NCI-H146 (cell line): ENCODE measurements around the gene TRIM50.
A peak's percentile ranks its signal among the peaks of the same experiment; 100 is the strongest.
"Not testable (repeated sequence)": the region's sequence is repeated elsewhere in the genome, so short reads cannot be mapped to it uniquely, and the experiment has no call there.

ENCODE experiments used
- DNase-seq: peaks from one replicate; lab custom pipeline; 2025; lab: John Stamatoyannopoulos, UW

TRIM50 gene

DNA sequence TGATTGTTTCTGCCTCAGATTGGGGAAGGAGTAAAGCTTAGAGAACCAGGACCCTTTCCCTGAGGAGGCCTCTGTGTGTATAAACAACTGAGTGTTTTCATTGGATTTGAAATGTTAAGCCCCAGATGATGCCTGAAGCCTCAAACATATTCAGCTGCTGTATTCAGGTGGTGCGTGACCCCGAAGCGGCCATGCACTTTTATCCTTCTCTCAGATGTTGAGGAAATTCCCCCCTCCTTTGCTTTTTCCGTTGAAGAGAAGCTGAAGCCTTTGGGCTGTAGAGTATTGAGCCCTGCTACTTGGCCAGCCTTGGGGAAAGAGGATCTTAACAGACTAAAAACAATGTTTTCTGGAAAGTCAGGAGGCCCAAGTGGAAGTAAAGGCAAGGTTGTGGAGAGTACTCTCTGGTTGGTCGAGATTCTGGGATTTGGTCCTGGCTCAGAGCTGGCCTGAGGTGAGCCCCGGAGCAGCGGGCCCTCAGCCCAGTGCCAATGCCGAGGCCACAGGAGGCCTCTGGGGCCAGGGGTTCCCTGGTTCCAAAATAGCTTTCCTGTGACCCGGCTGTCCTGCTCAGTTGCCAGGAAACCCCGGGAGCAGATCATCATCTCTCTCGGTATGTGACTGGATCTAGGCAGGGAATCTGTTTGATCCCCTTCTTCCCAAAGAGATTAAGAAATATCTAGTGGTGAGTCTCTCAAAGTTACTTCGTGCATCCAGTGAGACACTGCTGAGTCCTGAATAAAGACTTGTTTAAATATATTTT, 22.6 kb upstream of the TRIM50 start:
- no peak for DNase-seq

DNA sequence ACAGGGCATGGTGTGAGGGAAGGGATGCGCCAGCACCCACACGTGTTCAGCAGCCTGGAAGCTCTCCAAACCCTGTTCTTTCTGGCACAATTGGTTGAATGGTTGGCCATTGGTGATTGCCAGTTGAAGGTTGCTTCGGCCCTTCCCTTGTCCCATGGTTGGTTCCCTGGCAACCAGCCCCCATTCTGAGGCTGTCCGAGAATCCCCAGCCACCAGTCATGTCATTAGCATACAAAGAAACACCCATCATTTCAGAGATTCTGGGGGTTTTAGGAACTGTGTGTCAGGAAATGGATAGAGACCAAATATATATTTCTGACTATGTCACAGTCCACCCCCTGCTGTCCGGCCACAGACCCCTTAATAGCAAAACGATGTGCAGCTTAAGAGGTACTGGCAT, 21.9 kb upstream of the TRIM50 start:
- no peak for DNase-seq

DNA sequence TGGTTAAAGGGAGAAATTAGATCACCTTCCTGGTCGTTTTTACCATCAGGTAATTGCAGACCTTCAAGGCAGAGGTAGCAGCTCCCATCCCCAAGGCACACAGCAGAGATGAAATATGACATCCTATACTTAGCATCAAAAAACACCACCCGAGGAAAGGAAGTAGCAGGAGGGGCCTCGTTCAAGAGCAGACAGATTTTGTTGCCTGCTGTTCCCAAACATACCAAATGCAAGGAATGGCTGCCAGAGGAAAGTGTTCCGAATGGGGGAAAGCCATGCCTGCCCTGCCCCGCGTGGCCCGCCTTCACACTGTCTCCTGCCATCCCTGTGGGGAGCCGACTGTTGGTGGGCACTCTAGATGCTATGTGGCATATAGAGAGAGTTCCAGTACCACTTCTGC, 18.1 kb upstream of the TRIM50 start:
- no peak for DNase-seq

DNA sequence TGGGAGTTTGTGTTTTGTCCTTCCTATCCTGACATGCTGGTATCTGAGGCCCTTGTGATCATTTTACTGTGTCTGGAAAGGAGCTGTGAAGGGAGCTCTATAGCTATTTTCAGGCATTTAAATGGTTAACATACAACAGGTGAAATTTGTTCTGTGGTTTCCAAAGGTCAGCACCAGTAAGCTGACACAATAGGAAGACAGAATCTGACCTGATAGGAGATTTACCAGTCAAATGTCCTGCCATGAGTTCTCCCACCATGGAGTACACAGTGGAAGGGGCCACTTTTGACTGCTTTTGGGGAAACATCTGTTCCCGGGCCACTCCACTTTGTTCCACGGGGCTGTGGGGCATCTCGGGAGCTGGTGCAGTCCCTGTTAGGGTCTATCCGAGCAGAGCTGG, 17.7 kb upstream of the TRIM50 start:
- no peak for DNase-seq

DNA sequence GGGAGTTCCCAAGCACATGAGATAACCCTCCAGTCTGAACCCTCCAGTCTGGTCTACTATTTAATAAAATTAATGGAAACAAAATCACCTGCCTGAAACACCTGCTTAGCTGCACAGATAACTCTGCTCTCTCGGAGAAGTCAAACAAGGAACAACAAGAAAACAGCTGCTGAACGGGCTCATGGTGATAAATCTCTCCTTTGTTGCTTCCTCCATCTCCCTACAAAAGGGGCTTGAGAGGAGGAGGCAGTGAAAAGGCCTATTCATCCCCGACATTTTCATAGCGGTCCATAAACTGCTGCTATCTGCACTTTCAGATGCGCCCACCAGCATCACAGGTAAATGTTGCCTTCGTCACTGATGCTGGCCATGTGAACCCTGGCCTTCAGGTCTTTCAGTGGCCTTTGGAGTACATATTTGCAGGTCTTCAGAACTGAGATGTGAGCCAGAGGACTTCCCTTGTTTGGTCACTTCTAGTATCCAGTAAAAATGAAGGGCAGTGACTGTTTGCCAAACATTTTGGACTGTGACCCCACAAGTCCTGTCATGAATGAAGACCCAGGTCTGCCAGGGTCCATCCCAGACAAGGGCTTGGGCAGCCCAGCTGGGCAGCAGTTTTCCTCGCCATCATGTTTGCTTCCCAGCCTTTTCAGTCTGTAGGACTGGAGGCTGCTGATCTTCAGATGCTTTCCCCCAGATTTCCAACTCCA, 15.9 kb upstream of the TRIM50 start:
- DNase-seq: peak; percentile 83

DNA sequence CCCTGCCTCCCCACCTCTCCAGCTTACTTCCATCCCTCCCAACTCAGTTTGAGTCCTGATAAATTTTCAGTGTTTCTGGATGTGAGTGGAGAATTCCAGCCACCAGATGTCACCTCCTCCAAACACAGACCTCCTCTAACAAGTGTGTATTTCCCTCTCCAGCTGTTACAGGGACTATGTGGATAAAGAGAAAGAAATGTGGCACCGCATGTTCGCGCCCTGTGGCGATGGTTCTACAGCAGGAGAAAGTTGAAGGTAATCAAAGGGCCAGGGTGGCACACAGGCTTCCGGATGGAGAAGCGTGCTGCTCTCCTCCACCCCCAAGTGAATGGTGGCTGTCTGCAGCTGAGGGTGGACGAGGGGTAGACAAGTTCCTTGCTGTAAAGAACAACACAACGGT, 14.8 kb upstream of the TRIM50 start:
- DNase-seq: peak; percentile 57

DNA sequence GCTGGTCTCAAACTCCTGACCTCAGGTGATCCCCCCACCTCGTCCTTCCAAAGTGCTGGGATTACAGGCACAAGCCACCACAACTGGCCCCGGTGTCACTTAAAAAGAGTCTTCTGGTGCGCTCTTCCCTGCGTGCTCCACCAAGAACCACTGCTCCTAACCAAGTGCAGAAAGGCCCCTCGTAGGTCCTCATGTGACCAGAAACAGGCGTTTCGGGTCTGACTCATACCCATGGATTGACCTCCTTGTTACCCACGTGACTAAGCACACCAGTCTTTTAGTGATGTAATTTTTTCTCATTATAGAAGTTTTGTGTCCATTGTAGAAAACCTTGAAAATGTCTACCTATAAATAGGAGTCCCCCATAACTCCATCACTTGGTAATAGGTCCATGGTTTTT, 14.0 kb upstream of the TRIM50 start:
- DNase-seq: no peak

DNA sequence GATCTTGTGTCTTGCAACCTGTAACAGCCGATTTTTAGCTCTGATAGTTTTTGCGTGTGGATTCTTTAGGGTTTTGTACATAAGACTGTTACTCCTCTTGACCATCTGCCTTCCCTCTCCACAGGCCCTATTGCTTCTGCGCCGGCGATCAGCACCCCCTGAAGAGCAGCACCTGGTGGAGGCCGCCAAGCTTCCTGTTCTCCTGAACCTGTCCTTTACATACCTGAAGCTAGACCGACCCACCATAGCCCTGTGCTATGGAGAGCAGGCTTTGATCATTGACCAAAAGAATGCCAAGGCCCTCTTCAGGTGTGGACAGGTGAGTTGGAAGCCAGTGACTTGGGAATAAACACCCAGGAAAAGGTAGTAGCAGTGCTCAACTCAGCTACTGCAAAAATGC, 12.6 kb upstream of the TRIM50 start:
- DNase-seq: peak; percentile 85

DNA sequence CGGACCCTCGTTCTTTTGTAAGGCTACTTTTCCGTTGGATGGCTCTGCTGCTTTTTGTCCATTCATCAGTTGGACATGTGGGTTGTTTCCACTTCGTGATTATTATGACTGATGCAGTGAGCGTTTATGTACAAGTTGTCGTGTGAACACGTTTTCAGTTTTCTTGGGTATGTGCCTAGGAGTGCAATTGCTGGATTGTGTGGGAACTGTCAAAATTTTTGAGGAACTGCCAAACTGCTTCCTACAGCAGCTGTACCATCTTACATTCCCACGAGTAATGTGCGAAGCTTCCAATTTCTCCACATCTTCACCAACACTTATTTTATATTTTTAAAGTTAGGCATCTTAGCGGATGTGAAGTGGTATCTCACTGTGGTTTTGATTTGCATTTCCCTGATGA, 10.4 kb upstream of the TRIM50 start:
- DNase-seq: no peak

DNA sequence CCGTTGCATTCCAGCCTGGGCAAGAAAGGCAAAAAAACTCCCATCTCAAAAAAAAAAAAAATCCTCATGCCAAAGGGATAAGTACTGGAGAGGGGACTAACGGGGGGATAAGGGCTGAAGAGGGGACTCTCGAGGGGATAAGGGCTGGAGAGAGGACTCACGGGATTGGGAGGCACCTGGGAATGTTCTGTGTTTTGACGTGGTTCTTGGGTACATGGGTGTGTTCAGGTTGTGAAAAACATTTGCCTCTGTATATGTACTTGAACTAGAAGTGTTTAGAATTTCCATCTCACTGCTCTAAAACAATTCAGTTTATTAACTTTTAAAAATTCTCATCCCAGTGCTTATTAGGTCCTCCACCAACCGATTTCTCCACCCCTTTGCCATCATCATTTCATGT, 4.6 kb upstream of the TRIM50 start:
- DNase-seq: no peak

DNA sequence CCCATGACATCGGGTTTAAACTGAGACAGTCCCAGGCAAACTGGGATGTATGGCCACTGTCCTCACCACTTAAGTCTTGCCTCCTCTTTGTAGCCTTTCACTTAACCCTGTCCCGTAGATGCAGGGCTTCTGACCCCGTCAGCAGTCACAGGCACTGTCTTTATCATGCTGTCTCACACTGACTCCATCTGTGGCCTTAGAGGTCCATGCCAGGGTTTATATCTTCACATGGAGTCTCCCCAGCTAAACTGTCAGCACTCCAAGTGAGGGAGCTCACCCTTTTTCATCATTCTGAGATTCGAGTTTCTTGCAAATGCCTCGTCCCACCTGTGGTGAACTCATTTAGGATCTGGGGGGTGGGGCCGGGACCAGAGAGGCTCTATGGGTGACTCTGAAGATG, 2.9 kb upstream of the TRIM50 start:
- DNase-seq: no peak

DNA sequence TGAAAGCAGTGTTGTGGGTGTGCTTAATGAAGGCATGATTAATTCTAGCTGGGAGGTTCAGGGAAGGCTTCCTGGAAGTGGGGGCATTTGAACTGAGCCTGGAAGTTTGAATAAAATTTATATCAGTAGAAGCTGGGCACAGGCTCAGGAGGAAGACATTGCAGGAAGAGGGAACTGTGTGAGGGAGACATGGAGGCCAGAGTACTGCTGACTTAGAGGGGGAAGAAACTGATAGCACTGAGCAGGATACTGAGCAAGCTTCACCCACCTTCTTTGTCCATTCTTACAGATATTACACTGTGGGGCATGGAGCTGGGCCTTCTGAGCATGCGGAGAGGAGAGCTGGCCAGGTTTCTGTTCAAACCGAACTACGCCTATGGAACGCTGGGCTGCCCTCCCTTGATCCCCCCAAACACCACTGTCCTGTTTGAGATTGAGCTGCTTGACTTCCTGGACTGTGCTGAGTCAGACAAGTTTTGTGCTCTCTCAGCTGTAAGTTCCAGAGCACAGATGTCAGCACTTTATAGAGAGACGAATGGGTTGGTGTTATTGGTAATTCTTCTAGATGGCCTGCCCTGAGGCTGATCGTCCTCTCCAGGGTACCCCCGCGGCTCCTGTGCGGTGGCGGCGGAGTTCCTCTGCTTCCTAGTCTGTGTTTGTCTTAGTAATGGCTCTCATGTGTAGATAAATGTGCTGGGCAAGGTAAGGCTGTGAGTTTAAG, 2.1 kb upstream of the TRIM50 start:
- peak; percentile 13 for DNase-seq

DNA sequence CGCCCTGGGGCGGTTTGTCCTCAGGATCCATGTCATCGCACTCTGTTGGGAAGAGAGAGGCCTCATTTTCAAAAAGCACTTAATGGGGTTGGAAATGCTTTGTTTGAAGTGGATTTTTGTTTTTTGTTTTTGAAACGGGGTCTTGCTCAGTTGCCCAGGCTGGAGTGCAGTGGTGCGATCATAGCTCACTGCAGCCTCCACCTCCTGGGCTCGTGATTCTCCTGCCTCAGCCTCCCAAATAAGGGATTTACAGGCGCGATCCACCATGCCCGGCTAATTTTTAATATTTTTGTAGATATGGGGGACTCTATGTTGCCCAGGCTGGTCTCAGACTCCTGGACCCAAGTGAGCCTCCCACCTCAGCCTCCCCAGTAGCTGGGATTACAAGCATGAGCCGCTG, 814 bp upstream of the TRIM50 start:
- DNase-seq: no peak

DNA sequence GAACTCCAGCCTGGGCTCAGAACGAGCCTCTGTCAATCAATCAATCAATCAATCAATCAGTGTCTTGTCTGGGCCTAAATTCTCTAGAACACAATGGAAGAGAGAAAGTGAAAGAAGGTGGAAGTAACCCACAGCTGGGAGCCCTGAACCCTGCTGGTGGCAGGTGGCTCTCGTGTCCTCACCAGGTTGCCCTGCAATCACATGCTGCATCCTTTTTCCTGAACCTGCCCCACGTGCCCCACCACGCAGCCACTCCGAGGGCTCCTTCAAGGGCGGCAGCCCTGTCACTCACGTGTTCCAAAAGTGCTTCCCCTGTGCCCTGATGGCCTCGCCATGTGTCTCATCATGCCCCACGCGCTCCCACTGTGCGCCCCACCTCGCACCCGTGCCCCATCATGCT, 433 bp downstream of the TRIM50 start:
- DNase-seq: not testable (repeated sequence)

DNA sequence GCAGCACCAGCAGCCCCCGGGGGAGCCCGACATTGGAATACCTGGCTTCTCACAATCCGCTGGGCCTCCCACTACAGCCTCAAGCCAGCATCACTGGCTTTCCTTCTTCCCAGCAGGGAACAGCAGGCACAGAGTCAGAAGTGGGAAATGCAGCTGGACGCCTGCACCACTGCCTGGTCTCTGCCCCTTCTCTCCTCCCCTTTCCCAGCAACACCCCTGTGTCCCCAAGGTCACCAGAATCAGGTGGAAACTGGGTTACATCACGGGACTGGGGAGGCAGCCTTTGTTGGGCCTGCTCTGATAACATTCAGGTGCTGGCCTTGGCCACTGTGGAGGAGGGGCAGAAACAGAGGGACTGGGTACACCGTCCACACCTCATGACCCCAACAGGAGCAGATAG, 2.5 kb downstream of the TRIM50 start:
- DNase-seq: not testable (repeated sequence)

DNA sequence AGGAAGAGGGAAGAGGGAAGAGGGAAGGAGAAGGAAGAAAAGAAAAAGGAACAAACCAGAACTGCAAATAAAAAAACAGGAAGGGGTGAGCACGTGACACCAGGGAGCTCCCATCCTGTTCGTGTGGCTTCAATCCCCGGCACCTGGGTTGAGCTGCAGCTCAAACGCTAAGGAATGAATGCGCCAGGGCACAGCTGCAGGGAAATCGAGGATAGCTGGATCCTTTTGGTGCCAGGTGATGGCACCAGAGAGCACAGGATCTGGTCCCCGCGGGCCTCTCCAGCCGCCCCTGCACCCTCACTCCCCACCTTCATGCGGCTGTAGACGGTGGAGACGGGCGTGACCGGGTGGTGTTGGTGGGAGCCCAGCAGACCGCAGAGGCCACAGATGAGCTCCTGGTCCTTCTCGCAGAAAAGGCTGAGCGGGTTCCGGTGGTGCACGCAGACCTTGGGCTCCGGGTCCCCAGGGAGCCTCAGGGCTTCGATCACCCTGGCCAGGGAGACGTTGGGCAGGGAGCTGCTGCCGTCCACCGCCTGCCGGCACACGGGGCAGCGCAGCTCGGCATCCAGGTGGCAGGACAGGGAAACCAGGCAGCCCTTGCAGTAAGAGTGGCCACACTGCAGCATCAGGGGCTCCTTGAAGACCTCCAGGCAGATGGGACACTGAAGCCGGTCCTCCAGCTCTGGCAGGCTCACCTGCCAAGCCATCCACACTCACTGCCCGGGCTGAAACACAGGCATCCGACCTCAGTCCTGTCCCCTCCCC, 3.6 kb downstream of the TRIM50 start:
- peak; percentile 67 for DNase-seq

DNA sequence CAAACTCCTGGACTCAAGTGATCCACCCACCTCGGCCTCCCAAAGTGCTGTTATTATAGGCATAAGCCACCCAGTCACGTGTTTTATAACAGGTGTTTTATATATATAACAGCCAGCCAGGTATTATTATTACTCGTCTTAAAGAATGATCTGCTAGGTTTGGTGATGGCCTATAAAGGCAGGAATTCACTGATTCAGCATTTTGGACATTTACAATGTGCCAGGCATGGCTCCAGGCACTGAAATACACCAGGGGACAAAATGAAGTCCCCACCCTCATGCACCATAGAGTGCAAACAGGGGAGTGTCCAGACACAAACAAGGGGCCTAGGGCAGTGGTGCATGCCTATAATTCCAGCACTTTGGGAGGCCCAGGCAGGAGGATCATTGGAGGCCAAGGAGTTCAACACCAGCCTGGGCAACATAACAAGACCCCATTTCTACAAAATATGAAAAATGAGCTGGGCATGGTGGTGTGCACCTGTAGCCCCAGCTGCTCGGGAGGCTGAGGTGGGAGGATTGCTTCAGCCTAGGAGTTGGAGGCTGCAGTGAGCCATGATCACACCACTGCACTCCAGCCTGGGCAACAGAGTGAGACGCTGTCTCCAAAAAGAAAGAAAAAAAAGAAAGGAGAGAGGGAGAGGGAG, 4.3 kb downstream of the TRIM50 start:
- DNase-seq: not testable (repeated sequence)

DNA sequence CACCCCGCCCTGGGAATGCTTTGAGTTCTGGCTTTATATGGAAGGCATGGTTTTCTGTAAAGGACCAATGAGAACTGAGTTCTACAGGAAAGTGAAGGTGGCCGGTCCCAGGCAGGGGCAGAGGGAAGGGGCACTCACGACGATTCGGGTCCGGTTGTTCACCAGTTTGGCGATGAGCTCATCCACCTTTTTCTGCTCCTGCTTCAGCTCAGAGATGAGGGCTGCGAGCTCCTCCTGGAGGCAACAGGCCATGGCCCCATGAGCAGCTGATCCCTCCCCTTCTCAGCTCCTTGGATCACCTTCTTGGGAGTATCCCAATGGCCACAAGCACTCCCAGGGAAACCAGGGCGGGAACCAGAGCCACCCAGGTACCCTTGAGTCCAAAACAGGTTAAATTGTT, 7.9 kb downstream of the TRIM50 start:
- DNase-seq: not testable (repeated sequence)

DNA sequence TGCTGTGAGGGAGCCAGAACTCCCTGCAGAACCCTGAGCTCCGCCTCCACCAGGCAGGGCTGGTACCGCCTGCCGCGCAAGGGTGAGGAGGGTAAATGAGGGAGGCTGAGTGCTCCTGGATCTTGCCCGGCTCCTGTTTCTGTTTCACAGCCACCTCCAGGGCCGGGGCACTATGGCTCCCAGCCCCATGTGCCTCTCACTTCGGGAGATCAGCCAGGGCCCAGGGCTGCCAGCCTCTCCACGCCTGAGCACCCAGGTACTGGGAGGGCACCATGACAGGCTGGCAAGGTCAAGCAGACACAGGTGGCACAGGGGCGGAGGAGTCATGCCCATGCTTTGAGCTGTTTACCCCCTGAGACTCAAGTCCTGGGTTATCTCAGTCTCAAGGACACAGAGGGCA, 8.3 kb downstream of the TRIM50 start:
- DNase-seq: not testable (repeated sequence)

DNA sequence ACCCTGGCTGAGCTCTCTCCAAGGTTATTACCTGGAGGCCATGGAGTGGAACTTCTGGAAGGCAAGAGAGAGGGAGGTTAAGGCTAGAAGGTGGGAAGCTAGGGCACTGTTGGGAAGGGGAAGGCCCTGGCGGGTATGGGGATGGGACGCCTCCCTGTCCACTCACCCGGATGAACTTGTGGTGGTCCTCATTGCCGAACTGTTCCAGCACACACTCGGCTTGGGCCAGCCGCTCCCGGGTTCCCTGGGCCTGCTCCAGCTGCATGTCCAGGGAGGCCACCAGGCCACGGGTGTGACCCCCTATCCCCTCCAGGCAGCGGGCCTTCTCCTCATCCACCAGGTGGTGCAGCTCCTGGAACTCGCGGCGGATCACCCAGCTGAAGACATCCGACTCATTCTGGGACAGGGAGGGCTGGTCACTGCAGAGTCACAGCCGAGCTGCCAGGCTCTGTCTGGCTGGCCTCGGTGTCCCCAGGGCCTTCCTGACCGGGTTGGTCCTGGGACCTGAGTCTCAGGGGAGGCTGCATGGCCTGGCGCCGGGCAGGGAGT, 9.2 kb downstream of the TRIM50 start:
- not testable (repeated sequence) for DNase-seq

DNA sequence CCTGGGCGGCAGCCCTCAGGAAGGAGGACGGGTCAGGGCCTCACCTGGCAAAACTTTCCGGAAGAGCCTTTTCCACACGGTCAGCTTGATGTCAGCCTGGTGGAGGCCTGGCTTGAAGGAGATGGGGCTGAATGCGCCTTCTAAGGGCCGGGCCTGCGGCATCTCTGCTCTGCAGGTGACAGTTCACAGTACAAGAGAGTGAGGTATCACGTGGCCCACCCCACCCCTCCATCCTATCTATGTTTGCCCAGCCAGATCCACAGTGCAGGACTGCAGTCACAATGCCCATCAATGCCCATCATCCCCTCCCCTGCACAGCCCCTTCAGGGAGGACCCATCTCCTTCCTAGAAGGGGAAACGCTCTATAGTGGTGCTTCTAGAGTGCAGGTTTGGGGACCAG, 11.4 kb downstream of the TRIM50 start:
- peak; percentile 44 for DNase-seq
